Central memory CD8-positive, alpha-beta T cell (primary cell): Measurements from ENCODE around the gene TRPV3.

Experiments used
- ATAC-seq: fragments of 150-1000 bp; cut with Tn5 transposase; replicated peaks from 2 replicates; pipeline ENCODE4 v1.10.0; 2022; ENCODE audit warnings: mild to moderate bottlenecking, moderate FRiP score, moderate number of reproducible peaks; ENCODE audit not compliant: poor library complexity, severe bottlenecking; ENCODE audit errors: extremely low read depth
- DNase-seq, 2 donors: peaks; one replicate each; pipeline ENCODE4 v3.0.0; 2021; ENCODE audit warnings: low spot score in 2 of 2
- H3K27ac Mint-ChIP-seq: one replicate; pipeline ENCODE4 v1.8.0; 2022; ENCODE audit warnings: low read depth, mild to moderate bottlenecking, moderate library complexity, mixed read lengths
- H3K27me3 Mint-ChIP-seq: one replicate; pipeline ENCODE4 v1.8.0; 2022; ENCODE audit warnings: mixed read lengths
- H3K36me3 Mint-ChIP-seq: one replicate; pipeline ENCODE4 v1.8.0; 2022; ENCODE audit warnings: mild to moderate bottlenecking, moderate library complexity, mixed read lengths; ENCODE audit not compliant: insufficient read depth
- H3K4me1 Mint-ChIP-seq: one replicate; pipeline ENCODE4 v1.8.0; 2022; ENCODE audit warnings: mixed read lengths
- H3K4me3 Mint-ChIP-seq: one replicate; pipeline ENCODE4 v1.8.0; 2022; ENCODE audit warnings: mild to moderate bottlenecking, moderate library complexity, mixed read lengths
- H3K9me3 Mint-ChIP-seq: one replicate; pipeline ENCODE4 v1.8.0; 2022; ENCODE audit warnings: mixed read lengths

The TRPV3 gene

DNA sequence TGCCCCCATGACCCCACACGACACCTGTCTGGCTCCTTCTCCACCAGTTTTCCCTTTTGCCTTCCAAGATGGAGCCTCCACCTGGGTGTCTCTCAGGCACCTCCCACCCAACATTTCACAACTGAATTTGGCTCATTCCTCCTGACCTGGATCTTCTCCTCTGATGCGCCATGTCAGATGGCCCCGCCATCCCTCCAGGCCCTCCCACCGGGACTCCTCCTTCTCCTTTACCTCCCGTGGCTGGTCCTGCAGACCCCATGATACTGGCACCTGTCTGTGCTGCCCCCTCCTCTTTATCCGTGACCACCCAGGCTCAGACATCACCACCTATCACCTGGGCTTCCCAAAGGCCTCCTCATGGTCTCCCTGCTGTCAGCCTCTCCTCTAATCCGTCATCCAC is 4.7 kb downstream of the TRPV3 start:
- no peak overlapping the region for H3K27ac Mint-ChIP-seq
- H3K36me3 Mint-ChIP-seq, result no peaks in the 10 kb centered on the region
- DNase-seq (no peak), ATAC-seq (no peak)
- no peak overlapping the region for H3K4me3 Mint-ChIP-seq
- H3K4me1 Mint-ChIP-seq, result no peaks in the 10 kb centered on the region
- peaks cover 39% of the 10 kb centered on the region for H3K27me3 Mint-ChIP-seq
- peaks cover 5% of the 10 kb centered on the region for H3K9me3 Mint-ChIP-seq

GRCh38 chr17:3551189-3551588 is 6.4 kb downstream of the TRPV3 start:
- no peak overlapping the region for H3K4me3 Mint-ChIP-seq
- no peaks in the 10 kb centered on the region for H3K4me1 Mint-ChIP-seq
- H3K27me3 Mint-ChIP-seq, result peaks cover 24% of the 10 kb centered on the region
- no peaks in the 10 kb centered on the region for H3K36me3 Mint-ChIP-seq
- H3K9me3 Mint-ChIP-seq, result peaks cover 5% of the 10 kb centered on the region
- ATAC-seq (no peak), DNase-seq (no peak)
- H3K27ac Mint-ChIP-seq, result no peak overlapping the region

- ATAC-seq (no peak), DNase-seq (no peak)
- no peaks in the 10 kb centered on the region for H3K4me1 Mint-ChIP-seq
- H3K36me3 Mint-ChIP-seq, result no peaks in the 10 kb centered on the region
- no peak overlapping the region for H3K4me3 Mint-ChIP-seq
- H3K9me3 Mint-ChIP-seq, result peaks cover 5% of the 10 kb centered on the region
- H3K27me3 Mint-ChIP-seq, result peaks cover 14% of the 10 kb centered on the region
- no peak overlapping the region for H3K27ac Mint-ChIP-seq
Observed at GRCh38 chr17:3549610-3550162, 7.9 kb downstream of the TRPV3 start.

DNA sequence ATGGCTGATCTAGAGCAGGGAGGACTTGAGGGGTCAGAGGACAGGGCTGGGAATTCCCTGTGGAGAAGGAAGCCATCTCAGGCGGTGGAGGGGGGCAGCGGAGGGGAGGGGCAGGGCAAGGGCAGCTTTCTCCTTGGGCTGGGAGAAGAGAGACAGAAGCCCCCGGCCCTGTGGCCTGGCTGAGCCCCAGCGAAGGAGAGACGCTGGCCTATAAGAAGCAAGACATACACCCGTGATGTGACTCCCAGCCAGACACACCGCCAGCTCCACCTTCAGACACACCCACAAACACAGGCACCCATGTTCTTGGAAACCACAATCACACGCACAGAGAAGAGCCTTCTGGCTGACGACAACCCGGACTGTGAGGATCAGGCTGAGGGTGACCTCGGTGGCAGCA is 10.0 kb downstream of the TRPV3 start:
- no peak for ATAC-seq

GRCh38 chr17:3546997-3547396 is 10.6 kb downstream of the TRPV3 start:
- no peak for ATAC-seq
- no peak overlapping the region for H3K4me3 Mint-ChIP-seq
- H3K27me3 Mint-ChIP-seq, result peaks cover 21% of the 10 kb centered on the region

More for the DNA sequence above, 10.0 kb downstream of the TRPV3 start:
- DNase-seq, result no peak
- no peaks in the 10 kb centered on the region for H3K36me3 Mint-ChIP-seq
- no peaks in the 10 kb centered on the region for H3K4me1 Mint-ChIP-seq
- H3K27me3 Mint-ChIP-seq, result peaks cover 17% of the 10 kb centered on the region
- peaks cover 5% of the 10 kb centered on the region for H3K9me3 Mint-ChIP-seq
- no peak overlapping the region for H3K27ac Mint-ChIP-seq
- no peak overlapping the region for H3K4me3 Mint-ChIP-seq

GRCh38 chr17:3546521-3546920 is 11.1 kb downstream of the TRPV3 start:
- DNase-seq, result no peak
- H3K4me1 Mint-ChIP-seq, result no peaks in the 10 kb centered on the region
- H3K4me3 Mint-ChIP-seq, result no peak overlapping the region
- H3K36me3 Mint-ChIP-seq, result no peaks in the 10 kb centered on the region
- H3K27ac Mint-ChIP-seq, result no peak overlapping the region
- no peak for ATAC-seq
- H3K27me3 Mint-ChIP-seq, result peaks cover 21% of the 10 kb centered on the region
- H3K9me3 Mint-ChIP-seq, result peaks cover 5% of the 10 kb centered on the region

More at GRCh38 chr17:3546997-3547396, 10.6 kb downstream of the TRPV3 start:
- H3K27ac Mint-ChIP-seq, result no peak overlapping the region
- H3K4me1 Mint-ChIP-seq, result no peaks in the 10 kb centered on the region
- no peak for DNase-seq
- H3K36me3 Mint-ChIP-seq, result no peaks in the 10 kb centered on the region
- H3K9me3 Mint-ChIP-seq, result peaks cover 5% of the 10 kb centered on the region

DNA sequence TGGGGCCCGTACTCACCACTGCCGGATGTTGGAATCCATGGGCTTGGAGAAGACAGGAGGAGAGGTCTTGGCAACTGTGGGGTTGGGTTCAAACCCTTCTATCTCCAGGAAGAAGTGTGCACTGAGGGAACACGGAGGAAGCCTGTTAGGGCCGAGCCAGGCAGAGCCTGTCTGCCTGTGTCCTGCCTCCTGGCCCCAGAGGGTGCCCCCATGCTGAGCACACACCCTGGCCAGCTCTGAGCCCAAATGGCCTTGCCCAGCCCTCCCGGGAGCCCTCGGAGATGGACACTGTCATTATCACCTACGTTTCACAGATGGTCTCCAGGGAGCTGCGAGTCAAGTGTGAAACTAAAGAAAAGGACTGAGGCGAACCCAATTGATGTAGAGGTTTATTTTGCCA is 12.5 kb downstream of the TRPV3 start:
- Mint-ChIP-seq H3K36me3 (no peaks in the 10 kb centered on the region), H3K27ac (no peak overlapping the region), H3K27me3 (peaks cover 21% of the 10 kb centered on the region)

DNA sequence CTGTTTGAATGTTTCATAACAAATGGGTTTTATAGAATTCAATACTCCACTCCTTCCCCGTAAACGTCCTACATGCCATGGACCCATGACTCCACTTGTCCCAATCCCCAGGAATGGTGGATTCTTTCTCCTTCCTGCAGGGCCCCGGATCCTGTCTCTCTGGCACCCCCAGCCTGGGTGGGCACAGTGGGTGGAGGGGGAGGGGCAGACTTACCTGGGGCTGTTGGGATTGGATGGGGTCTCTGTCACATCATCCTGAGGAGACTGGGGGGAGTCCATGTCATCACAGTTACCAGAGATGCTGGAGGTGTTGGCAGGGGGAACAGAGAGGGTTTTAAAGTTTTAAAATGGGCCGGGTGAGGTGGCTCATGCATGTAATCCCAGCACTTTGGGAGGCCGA is 13.2 kb downstream of the TRPV3 start:
- ATAC-seq (no peak), DNase-seq (no peak)
- peaks cover 21% of the 10 kb centered on the region for H3K27me3 Mint-ChIP-seq
- H3K27ac Mint-ChIP-seq, result no peak overlapping the region
- peaks cover 2% of the 10 kb centered on the region for H3K9me3 Mint-ChIP-seq
- H3K4me3 Mint-ChIP-seq, result no peak overlapping the region
- H3K36me3 Mint-ChIP-seq, result no peaks in the 10 kb centered on the region
- no peaks in the 10 kb centered on the region for H3K4me1 Mint-ChIP-seq

More for the DNA sequence above, 12.5 kb downstream of the TRPV3 start:
- Mint-ChIP-seq H3K4me1 (no peaks in the 10 kb centered on the region), H3K4me3 (no peak overlapping the region), H3K9me3 (peaks cover 5% of the 10 kb centered on the region)
- no peak for DNase-seq
- no peak for ATAC-seq

- no peak for ATAC-seq
- no peak for DNase-seq
- no peak overlapping the region for H3K4me3 Mint-ChIP-seq
- H3K36me3 Mint-ChIP-seq, result no peaks in the 10 kb centered on the region
- H3K27me3 Mint-ChIP-seq, result peaks cover 21% of the 10 kb centered on the region
- H3K4me1 Mint-ChIP-seq, result no peaks in the 10 kb centered on the region
- no peaks in the 10 kb centered on the region for H3K9me3 Mint-ChIP-seq
- no peak overlapping the region for H3K27ac Mint-ChIP-seq
Observed at GRCh38 chr17:3543453-3543852, 14.2 kb downstream of the TRPV3 start.

DNA sequence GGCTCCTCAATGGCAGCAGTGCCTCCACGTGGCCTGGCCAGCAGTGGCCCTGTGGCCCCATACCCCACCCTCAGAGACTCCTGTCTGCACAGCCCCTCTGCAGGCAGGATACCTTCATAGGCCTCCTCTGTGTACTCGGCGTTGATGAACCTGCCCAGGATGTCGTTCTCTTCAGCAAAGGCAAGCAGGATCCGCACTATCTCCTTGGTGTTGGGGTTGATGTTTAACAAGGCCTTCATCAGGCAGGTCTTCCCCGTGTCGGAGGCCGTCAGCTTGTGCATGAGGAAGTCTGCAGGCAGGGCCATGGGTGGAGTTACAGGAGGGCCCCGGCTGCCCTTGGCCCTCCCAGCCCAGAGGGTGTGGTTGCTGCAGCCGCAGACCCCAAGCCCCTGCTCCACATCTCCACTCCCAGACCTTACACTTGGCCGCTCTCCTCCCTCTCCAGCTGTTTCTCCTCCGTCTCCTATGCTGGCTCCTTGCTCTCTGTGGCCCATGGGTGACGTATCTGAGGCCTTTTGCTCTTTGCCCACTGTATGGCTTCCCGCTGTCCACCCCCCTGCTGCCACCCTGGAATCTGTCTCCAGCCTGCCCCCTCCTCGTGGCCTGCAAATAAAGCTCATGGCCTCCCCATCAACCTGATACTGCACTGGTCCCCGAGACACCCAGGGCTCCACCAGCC is 15.1 kb downstream of the TRPV3 start:
- H3K27me3 Mint-ChIP-seq, result peaks cover 21% of the 10 kb centered on the region
- H3K4me3 Mint-ChIP-seq, result no peak overlapping the region
- ATAC-seq (no peak), DNase-seq (no peak)
- H3K27ac Mint-ChIP-seq, result no peak overlapping the region
- H3K36me3 Mint-ChIP-seq, result no peaks in the 10 kb centered on the region
- H3K9me3 Mint-ChIP-seq, result no peaks in the 10 kb centered on the region
- H3K4me1 Mint-ChIP-seq, result no peaks in the 10 kb centered on the region

DNA sequence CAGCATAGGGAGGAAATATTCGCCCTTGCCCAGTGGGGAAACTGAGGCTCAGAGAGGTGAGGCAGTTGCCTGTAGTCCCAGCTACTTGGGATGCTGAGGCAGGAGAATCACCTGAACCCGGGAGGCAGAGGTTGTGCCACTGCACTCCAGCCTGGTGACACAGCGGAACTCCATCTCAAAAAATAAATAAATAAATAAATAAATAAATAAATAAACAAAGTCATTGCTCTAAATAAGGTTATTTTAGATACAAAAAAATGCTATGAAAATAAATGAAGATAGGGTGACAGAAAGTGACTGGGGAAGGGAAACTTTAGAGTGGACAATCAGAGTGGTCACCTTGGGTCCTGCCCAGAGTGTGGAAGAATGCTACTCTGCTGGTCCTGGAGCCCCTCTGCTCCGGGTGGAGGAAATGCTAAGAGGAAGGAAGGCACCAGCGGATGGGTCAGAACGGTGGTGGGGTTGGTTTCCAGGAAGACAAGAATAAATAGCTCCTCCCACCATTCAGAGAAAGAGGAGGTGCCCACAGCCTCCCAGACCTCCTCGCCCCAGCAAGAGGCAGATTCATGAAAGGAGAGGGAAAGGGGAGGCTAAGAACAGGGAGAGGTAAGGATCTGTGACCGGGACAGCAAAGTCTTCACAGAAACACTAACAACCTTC is 17.6 kb downstream of the TRPV3 start:
- ATAC-seq, result no peak
- Mint-ChIP-seq H3K4me3 (no peak overlapping the region), H3K27me3 (peaks cover 28% of the 10 kb centered on the region), H3K4me1 (no peaks in the 10 kb centered on the region), H3K9me3 (no peaks in the 10 kb centered on the region), H3K36me3 (peaks cover 2% of the 10 kb centered on the region), H3K27ac (no peak overlapping the region)
- no peak for DNase-seq

- DNase-seq, result no peak
- Mint-ChIP-seq H3K27ac (peak overlapping the region; percentile 26), H3K27me3 (peaks cover 22% of the 10 kb centered on the region), H3K4me1 (no peaks in the 10 kb centered on the region), H3K9me3 (no peaks in the 10 kb centered on the region), H3K36me3 (peaks cover 2% of the 10 kb centered on the region), H3K4me3 (no peak overlapping the region)
- ATAC-seq, result no peak
Observed at GRCh38 chr17:3536716-3537115, 20.9 kb downstream of the TRPV3 start.
